Tibial nerve (tissue), 4 donors: ENCODE results near the gene RBBP7. TPM values are rescaled to one million over a fixed set of nuclear protein-coding genes. Genes with fewer than 3 reads are reported as not detected.

Experiments used
- DNase-seq, 2 donors: peaks; one replicate each; pipeline ENCODE4 v3.0.0-alpha.2; 2019; ENCODE audit warnings: low spot score in 2 of 2
- H3K27ac ChIP-seq, 4 donors: fragments of 200-600 bp; sonication (generic) in 3 of 4; one replicate each; pipeline ENCODE4 v1.5.1; 2017 to 2019; ENCODE audit warnings: mild to moderate bottlenecking in 1 of 4
- H3K27me3 ChIP-seq, 2 donors: fragments of 200-600 bp; sonication (generic) in 1 of 2; one replicate each; pipeline versions ENCODE4 v1.5.1 to v1.6.0; 2017 to 2019
- H3K36me3 ChIP-seq, 3 donors: fragments of 200-600 bp; sonication (generic); one replicate each; pipeline ENCODE4 v1.5.1; 2018 to 2019
- H3K4me1 ChIP-seq, 4 donors: fragments of 200-600 bp; sonication (generic) in 3 of 4; one replicate each; pipeline ENCODE4 v1.5.1; 2017 to 2019
- H3K4me3 ChIP-seq, 4 donors: fragments of 200-600 bp; sonication (generic) in 3 of 4; one replicate each; pipeline ENCODE4 v1.5.1; 2017 to 2019; ENCODE audit warnings: mild to moderate bottlenecking in 1 of 4, moderate library complexity in 1 of 4
- H3K9me3 ChIP-seq, 4 donors: fragments of 200-600 bp; sonication (generic) in 3 of 4; one replicate each; pipeline ENCODE4 v1.5.1; 2017 to 2019
- CTCF ChIP-seq, 5 experiments: fragments of 200-600 bp in 3 of 5; fragments of 450-650 bp in 2 of 5; sonication (generic) in 3 of 5; IDR thresholded peaks; one replicate each; pipeline ENCODE4 v1.5.1; 2016 to 2019; ENCODE audit warnings: antibody characterized with exemption in 5 of 5, mild to moderate bottlenecking in 3 of 5, moderate library complexity in 2 of 5
- EP300 ChIP-seq, 2 donors: sonication (generic); formaldehyde crosslinking; IDR thresholded peaks; one replicate each; pipeline ENCODE4 v1.6.1; 2017; ENCODE audit warnings: antibody characterized with exemption in 2 of 2, mild to moderate bottlenecking in 1 of 2
- POLR2A ChIP-seq, 2 donors: fragments of 450-650 bp; IDR thresholded peaks; one replicate each; pipeline ENCODE4 v1.6.1; 2017; ENCODE audit warnings: antibody characterized with exemption in 2 of 2, mild to moderate bottlenecking in 2 of 2, moderate library complexity in 2 of 2
- WGBS, 2 donors: methylation state at CpG; one replicate each; pipeline ENCODE4 v1.1.5; 2018; 5-methylcytosine and 5-hydroxymethylcytosine counted together
- total RNA-seq, 4 donors: library from RNA; depleted of rRNA; stranded (reverse); fragments of >200 nt; gene quantifications; one replicate each; pipeline ENCODE4 v1.1.0, GENCODE V29; 2016

Gene RBBP7
- total RNA-seq, 4 donors from 2014 or later = 69.7 to 85.5 (median 79.2) TPM

- H3K9me3 ChIP-seq = no peaks in the 10 kb centered on the region
- peak; percentile 15 to 81 for DNase-seq
- H3K4me1 ChIP-seq = peaks cover 0 to 17% (median 0%) of the 10 kb centered on the region in 4 donors
- TF ChIP-seq CTCF (IDR thresholded peaks at IDR 0.05) (no peak), EP300 (IDR thresholded peaks at IDR 0.05) (peak; percentile 41 to 75), POLR2A (IDR thresholded peaks at IDR 0.05) (no peak)
- H3K4me3 ChIP-seq = no peak overlapping the region
- 39 to 75% methylated on average over 6 of the region's 6 CpGs for WGBS, 2 donors
- peak overlapping the region in 3 of 4 donors; percentile 26 to 78 (median 77) for H3K27ac ChIP-seq
- no peaks in the 10 kb centered on the region for H3K27me3 ChIP-seq
- H3K36me3 ChIP-seq = peaks cover 0 to 22% (median 0%) of the 10 kb centered on the region in 3 donors
Measured at GRCh38 chrX:16828124-16828908, 41.8 kb downstream of the RBBP7 start.

GRCh38 chrX:16827225-16827624, 42.9 kb downstream of the RBBP7 start:
- H3K4me1 ChIP-seq = peaks cover 0 to 17% (median 0%) of the 10 kb centered on the region in 4 donors
- H3K4me3 ChIP-seq = no peak overlapping the region
- WGBS, 2 donors = 76 to 80% methylated on average over 2 of the region's 2 CpGs
- peaks cover 0 to 13% (median 0%) of the 10 kb centered on the region in 3 donors for H3K36me3 ChIP-seq
- H3K27ac ChIP-seq = peak overlapping the region in 1 of 4 donors; percentile 24
- no peaks in the 10 kb centered on the region for H3K27me3 ChIP-seq
- H3K9me3 ChIP-seq = no peaks in the 10 kb centered on the region
- TF ChIP-seq CTCF (IDR thresholded peaks at IDR 0.05) (no peak), POLR2A (IDR thresholded peaks at IDR 0.05) (no peak), EP300 (IDR thresholded peaks at IDR 0.05) (no peak)
- DNase-seq = no peak

GRCh38 chrX:16826207-16826606, 44.0 kb downstream of the RBBP7 start:
- Histone ChIP-seq H3K9me3 (no peaks in the 10 kb centered on the region), H3K36me3 (peaks cover 0 to 8% (median 0%) of the 10 kb centered on the region in 3 donors), H3K27ac (no peak overlapping the region), H3K4me3 (no peak overlapping the region), H3K27me3 (no peaks in the 10 kb centered on the region), H3K4me1 (peaks cover 0 to 17% (median 0%) of the 10 kb centered on the region in 4 donors)
- WGBS, 2 donors = 52 to 73% methylated on average over 3 of the region's 3 CpGs
- TF ChIP-seq POLR2A (IDR thresholded peaks at IDR 0.05) (no peak), EP300 (IDR thresholded peaks at IDR 0.05) (no peak), CTCF (IDR thresholded peaks at IDR 0.05) (peak; percentile 26 to 61 (median 42))
- no peak for DNase-seq

GRCh38 chrX:16825264-16826035, 44.7 kb downstream of the RBBP7 start:
- peaks cover 0 to 17% (median 0%) of the 10 kb centered on the region in 4 donors for H3K4me1 ChIP-seq
- WGBS, 2 donors = 76 to 90% methylated on average over 8 of the region's 8 CpGs
- DNase-seq = no peak
- H3K36me3 ChIP-seq = peaks cover 0 to 8% (median 0%) of the 10 kb centered on the region in 3 donors
- no peak overlapping the region for H3K27ac ChIP-seq
- H3K9me3 ChIP-seq = no peaks in the 10 kb centered on the region
- TF ChIP-seq CTCF (IDR thresholded peaks at IDR 0.05) = no peak
- no peak for TF ChIP-seq EP300 (IDR thresholded peaks at IDR 0.05)
- TF ChIP-seq POLR2A (IDR thresholded peaks at IDR 0.05) = no peak
- H3K27me3 ChIP-seq = no peaks in the 10 kb centered on the region
- no peak overlapping the region for H3K4me3 ChIP-seq
